Hematopoietic multipotent progenitor cell treated with erythropoietin and hydrocortisone succinate and interleukin-3 and kit ligand, for 15 days (in vitro differentiated cells): ENCODE measurements around the gene TGM1.
"Not testable (repeated sequence)": the region's sequence is repeated elsewhere in the genome, so short reads cannot be mapped to it uniquely, and the experiment has no call there.

Source experiments
- DNase-seq: peaks from one replicate; pipeline ENCODE4 v3.0.0-alpha.2; 2015; ENCODE audit warnings: low spot score

The TGM1 gene

GRCh38 chr14:24206260-24207103 is 56.5 kb downstream of the TGM1 start:
- no peak for DNase-seq

GRCh38 chr14:24204163-24205146 is 58.5 kb downstream of the TGM1 start:
- no peak for DNase-seq

GRCh38 chr14:24203249-24203886 is 59.6 kb downstream of the TGM1 start:
- not testable (repeated sequence) for DNase-seq

- DNase-seq, result not testable (repeated sequence)
These were observed 60.4 kb downstream of the TGM1 start for GRCh38 chr14:24202538-24202937.
